ENCODE data around the gene KLC1.

The KLC1 gene

GRCh38 chr14:103702497-103703432 is 73.8 kb downstream of the KLC1 start:
- H2AFZ ChIP-seq = no peak overlapping the region
- no peak overlapping the region for H3K9ac ChIP-seq
- no peak overlapping the region for H3K4me3 ChIP-seq (ENCODE audit: low read depth, low read length)
- no peaks in the 10 kb centered on the region for H3K4me1 ChIP-seq
- TF ChIP-seq CTCF (IDR thresholded peaks at IDR 0.05) = no peak
- peaks cover 4% of the 10 kb centered on the region for H3K79me2 ChIP-seq
- no peaks in the 10 kb centered on the region for H3K9me3 ChIP-seq (ENCODE audit: control insufficient read depth, low read length)
- no peaks in the 10 kb centered on the region for H3K27me3 ChIP-seq (ENCODE audit: control insufficient read depth, insufficient read depth, low read length)
- no peaks in the 10 kb centered on the region for H3K36me3 ChIP-seq (ENCODE audit: control insufficient read depth, insufficient read depth, low read length)
- H3K27ac ChIP-seq = no peak overlapping the region
- H3K4me2 ChIP-seq (ENCODE audit: low read length) = no peak overlapping the region

GRCh38 chr14:103703433-103704385 is 74.7 kb downstream of the KLC1 start:
- no peak overlapping the region for H3K4me3 ChIP-seq (ENCODE audit: low read depth, low read length)
- TF ChIP-seq CTCF (IDR thresholded peaks at IDR 0.05) = no peak
- no peaks in the 10 kb centered on the region for H3K9me3 ChIP-seq (ENCODE audit: control insufficient read depth, low read length)
- H2AFZ ChIP-seq = no peak overlapping the region
- no peaks in the 10 kb centered on the region for H3K27me3 ChIP-seq (ENCODE audit: control insufficient read depth, insufficient read depth, low read length)
- no peaks in the 10 kb centered on the region for H3K4me1 ChIP-seq
- no peaks in the 10 kb centered on the region for H3K36me3 ChIP-seq (ENCODE audit: control insufficient read depth, insufficient read depth, low read length)
- H3K79me2 ChIP-seq = no peaks in the 10 kb centered on the region
- H3K27ac ChIP-seq = no peak overlapping the region
- no peak overlapping the region for H3K4me2 ChIP-seq (ENCODE audit: low read length)
- no peak overlapping the region for H3K9ac ChIP-seq

- no peak overlapping the region for H2AFZ ChIP-seq
- TF ChIP-seq CTCF (IDR thresholded peaks at IDR 0.05) = no peak
- H3K79me2 ChIP-seq = no peaks in the 10 kb centered on the region
- H3K9ac ChIP-seq = no peak overlapping the region
- no peak overlapping the region for H3K4me3 ChIP-seq (ENCODE audit: low read depth, low read length)
- no peaks in the 10 kb centered on the region for H3K4me1 ChIP-seq
- H3K27ac ChIP-seq = no peak overlapping the region
- H3K27me3 ChIP-seq (ENCODE audit: control insufficient read depth, insufficient read depth, low read length) = no peaks in the 10 kb centered on the region
- H3K4me2 ChIP-seq (ENCODE audit: low read length) = no peak overlapping the region
- no peaks in the 10 kb centered on the region for H3K9me3 ChIP-seq (ENCODE audit: control insufficient read depth, low read length)
- H3K36me3 ChIP-seq (ENCODE audit: control insufficient read depth, insufficient read depth, low read length) = no peaks in the 10 kb centered on the region
Measured at GRCh38 chr14:103704708-103705107, 75.7 kb downstream of the KLC1 start.

GRCh38 chr14:103705118-103705503 is 76.1 kb downstream of the KLC1 start:
- no peak for TF ChIP-seq CTCF (IDR thresholded peaks at IDR 0.05)
- Histone ChIP-seq H3K4me1 (no peaks in the 10 kb centered on the region), H3K27me3 (ENCODE audit: control insufficient read depth, insufficient read depth, low read length) (no peaks in the 10 kb centered on the region), H3K79me2 (no peaks in the 10 kb centered on the region), H3K9me3 (ENCODE audit: control insufficient read depth, low read length) (no peaks in the 10 kb centered on the region), H3K4me3 (ENCODE audit: low read depth, low read length) (no peak overlapping the region), H3K27ac (no peak overlapping the region), H3K4me2 (ENCODE audit: low read length) (no peak overlapping the region), H2AFZ (no peak overlapping the region), H3K9ac (no peak overlapping the region), H3K36me3 (ENCODE audit: control insufficient read depth, insufficient read depth, low read length) (no peaks in the 10 kb centered on the region)
